ENCODE data around the gene FCRLA. TPM values are rescaled to one million over a fixed set of nuclear protein-coding genes. Genes with fewer than 3 reads are reported as not detected.
A peak's percentile ranks its signal among the peaks of the same experiment; 100 is the strongest.

The FCRLA gene
- total and polyA plus RNA-seq, 2 donors (not counting 3 experiments of a cell fraction or from before 2014, with no cell fraction given), result not detected

- peak within 1 kb of the TSS; percentile 43 to 77 (median 70) for H3K4me3 ChIP-seq (replicated peaks in 1 of 3; ENCODE audit: insufficient read depth in 1 of 3, low read depth in 1 of 3, low read length in 3 of 3)
- peak within 1 kb of the TSS; percentile 74 for H2AFZ ChIP-seq (ENCODE audit: low read depth, low read length)
- H3K9me3 ChIP-seq (replicated peaks; ENCODE audit: control insufficient read depth, insufficient read depth, low read length), result no peaks in the 10 kb centered on the region
- TF ChIP-seq JUN (IDR thresholded peaks at IDR 0.05; ENCODE audit: borderline replicate concordance, insufficient read depth, insufficient read length, low read depth) (no peak), POLR2AphosphoS5 (IDR thresholded peaks at IDR 0.05; ENCODE audit: insufficient read depth, low read depth, low read length) (peak; percentile 70), FOS (IDR thresholded peaks at IDR 0.05; ENCODE audit: borderline replicate concordance, insufficient read depth, low read length) (no peak), MAX (IDR thresholded peaks at IDR 0.05; ENCODE audit: insufficient read depth, insufficient read length) (peak; percentile 45), EZH2 (IDR thresholded peaks at IDR 0.05; ENCODE audit: borderline replicate concordance, low read depth, low read length, severe bottlenecking) (no peak), CTCF (IDR thresholded peaks at IDR 0.05; ENCODE audit: extremely low read depth in 1 of 2, insufficient read depth in 1 of 2, low read depth in 1 of 2, low read length in 2 of 2) (no peak), GATA2 (IDR thresholded peaks at IDR 0.05; ENCODE audit: insufficient read depth, insufficient read length, low read depth, low read length) (no peak), POLR2A (IDR thresholded peaks at IDR 0.05; ENCODE audit: low read depth, low read length) (peak; percentile 92), MYC (IDR thresholded peaks at IDR 0.05; ENCODE audit: low read depth, low read length) (peak; percentile 20)
- H3K79me2 ChIP-seq (ENCODE audit: control insufficient read depth, insufficient read depth, low read length), result peaks cover 17% of the 10 kb centered on the region
- peak within 1 kb of the TSS; percentile 77 for H3K27ac ChIP-seq (ENCODE audit: insufficient read depth, low read depth, low read length)
- H4K20me1 ChIP-seq (replicated peaks; ENCODE audit: control insufficient read depth, extremely low read depth, insufficient read depth, low read length), result no peaks in the 10 kb centered on the region
- peak; percentile 96 for DNase-seq (ENCODE audit: low read depth, low spot score)
- intact Hi-C loops (cut with micrococcal nuclease) (loop anchor here (2.0 to 10.0 kb wide), 2 partner anchors 17 to 185 kb away; partner anchors contain the start of gene ATF6), dilution Hi-C loops (cut with MboI; ENCODE audit: extremely low pct_ligation_motif_present, low sequenced_read_pairs) (no loop called here)
- H3K9ac ChIP-seq (replicated peaks; ENCODE audit: extremely low read depth, insufficient read depth, low read length), result peak within 1 kb of the TSS; percentile 85
- peak within 1 kb of the TSS; percentile 77 for H3K4me2 ChIP-seq (ENCODE audit: insufficient read depth, low read length)
- H3K27me3 ChIP-seq (ENCODE audit: control insufficient read depth in 2 of 2, insufficient read depth in 2 of 2, low read length in 2 of 2), result peaks cover 0 to 2% of the 10 kb centered on the region in 2 experiments
- POLR2A ChIA-PET, result interaction anchor here (1.2 kb wide), 1 partner anchor 12 kb away, joined by 3 read pairs; no protein-coding TSS in a partner anchor
- H3K9me1 ChIP-seq (replicated peaks; ENCODE audit: control insufficient read depth, extremely low read depth, insufficient read depth, low read length), result no peaks in the 10 kb centered on the region
- peak; percentile 85 for FAIRE-seq
- H3K36me3 ChIP-seq (ENCODE audit: control insufficient read depth in 2 of 2, extremely low read depth in 1 of 2, insufficient read depth in 2 of 2, low read length in 2 of 2), result peaks cover 9 to 11% of the 10 kb centered on the region in 2 experiments
- CTCF ChIA-PET, result interaction anchor here (0.6 to 1.7 kb wide), 13 partner anchors 9 to 288 kb away, joined by 3 to 25 read pairs (median 5); partner anchors contain the start of gene OLFML2B
- peaks cover 12% of the 10 kb centered on the region for H3K4me1 ChIP-seq (ENCODE audit: control insufficient read depth, extremely low read depth, insufficient read depth, low read length)
- BruUV-seq (replicated peaks), result TSS peak; percentile 63
Measured at GRCh38 chr1:161749509-161750407, 42.7 kb downstream of the FCRLA start, which contains the start of gene DUSP12. Gene DUSP12, plus strand, starts transcription at chr1:161749786. Its CDS starts 16 bp downstream, at chr1:161749802.

Data from endothelial cell of umbilical vein (primary cell).